HG02759 (cell line): ENCODE data around the gene SF3B6.
"Not testable (repeated sequence)": the region's sequence is repeated elsewhere in the genome, so short reads cannot be mapped to it uniquely, and the experiment has no call there.

ENCODE experiments used
- ATAC-seq: cut with Tn5 transposase; IDR thresholded peaks from one replicate; pipeline ENCODE4 v1.9.1; 2021; ENCODE audit warnings: mild to moderate bottlenecking, moderate library complexity; ENCODE audit not compliant: unreplicated experiment

The SF3B6 gene

GRCh38 chr2:24054366-24055010 is 21.6 kb downstream of the SF3B6 start:
- ATAC-seq, result no peak

GRCh38 chr2:24052951-24053350 is 23.2 kb downstream of the SF3B6 start:
- no peak for ATAC-seq

DNA sequence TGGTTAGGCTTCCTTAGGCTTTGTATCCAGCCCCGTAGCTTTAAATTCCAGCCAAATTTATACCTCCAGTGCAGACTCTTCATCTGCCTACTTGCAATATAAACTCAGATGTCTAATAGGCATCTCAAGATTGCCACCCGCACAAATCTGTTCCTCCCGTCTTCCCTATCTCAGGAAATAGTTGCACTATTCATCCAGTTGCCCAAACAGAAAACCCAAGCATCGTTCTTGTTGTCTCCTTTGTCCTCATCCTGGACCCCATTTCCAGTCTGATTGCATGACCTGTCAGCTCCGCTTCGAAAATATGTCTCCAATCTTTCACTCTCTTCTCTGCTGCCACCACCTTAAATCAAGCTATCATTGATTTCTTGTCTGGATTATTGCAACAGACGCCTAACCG is 24.3 kb downstream of the SF3B6 start:
- ATAC-seq, result no peak

DNA sequence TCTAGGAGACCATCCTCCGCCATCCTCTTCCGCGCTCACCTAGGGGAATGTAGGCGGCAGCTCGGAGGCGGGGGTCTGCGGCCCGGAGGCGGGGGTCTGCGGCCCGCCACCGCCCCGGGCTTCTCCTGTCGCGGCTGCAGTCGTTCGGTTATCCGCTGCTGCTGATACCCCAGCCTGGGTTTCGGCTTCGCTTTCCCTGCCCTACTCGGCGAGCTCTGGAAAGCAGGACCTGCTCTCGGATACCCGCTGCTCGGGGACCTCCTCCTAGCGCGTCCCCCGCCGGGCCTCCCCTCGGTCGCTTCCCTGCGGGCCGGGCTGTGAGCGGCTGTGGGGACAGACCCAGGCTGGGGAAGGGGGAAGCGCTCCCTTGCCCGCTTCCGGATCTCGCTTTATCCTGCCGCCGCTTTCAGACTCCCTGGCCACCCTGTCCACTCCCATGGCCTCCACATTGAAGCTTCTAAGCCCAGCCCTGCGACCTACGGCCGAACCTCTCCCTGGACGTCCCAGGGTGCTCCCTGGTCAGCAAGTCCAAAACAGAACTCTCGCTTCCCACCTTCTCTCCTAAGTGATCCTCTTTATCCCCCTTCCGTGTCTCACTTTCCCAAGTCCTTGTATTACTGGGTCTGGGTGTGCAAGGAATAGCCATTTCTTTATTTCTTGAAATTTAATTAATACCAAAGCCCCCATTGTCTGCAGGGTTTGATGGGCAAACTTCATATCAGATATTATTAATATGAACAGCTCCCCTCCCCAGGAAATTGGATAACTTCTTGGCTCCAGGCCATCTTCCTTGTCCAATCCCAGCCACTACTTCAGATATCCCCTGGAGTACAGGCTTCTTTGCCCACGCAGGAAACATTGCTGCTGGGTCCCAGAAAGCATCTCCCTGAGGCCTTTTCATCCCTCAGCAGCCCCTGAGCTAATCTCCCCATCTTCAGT is 25.8 kb downstream of the SF3B6 start:
- no peak for ATAC-seq

- no peak for ATAC-seq
Observed at GRCh38 chr2:24049485-24050021, 26.6 kb downstream of the SF3B6 start, which contains the start of gene FKBP1B. FKBP1B (plus strand) TSS chr2:24049741; CDS start chr2:24049850, 109 bp downstream.

GRCh38 chr2:24048769-24049484 is 27.2 kb downstream of the SF3B6 start:
- ATAC-seq, result no peak

GRCh38 chr2:24047703-24048033 is 28.5 kb downstream of the SF3B6 start:
- ATAC-seq, result peak; percentile 7

DNA sequence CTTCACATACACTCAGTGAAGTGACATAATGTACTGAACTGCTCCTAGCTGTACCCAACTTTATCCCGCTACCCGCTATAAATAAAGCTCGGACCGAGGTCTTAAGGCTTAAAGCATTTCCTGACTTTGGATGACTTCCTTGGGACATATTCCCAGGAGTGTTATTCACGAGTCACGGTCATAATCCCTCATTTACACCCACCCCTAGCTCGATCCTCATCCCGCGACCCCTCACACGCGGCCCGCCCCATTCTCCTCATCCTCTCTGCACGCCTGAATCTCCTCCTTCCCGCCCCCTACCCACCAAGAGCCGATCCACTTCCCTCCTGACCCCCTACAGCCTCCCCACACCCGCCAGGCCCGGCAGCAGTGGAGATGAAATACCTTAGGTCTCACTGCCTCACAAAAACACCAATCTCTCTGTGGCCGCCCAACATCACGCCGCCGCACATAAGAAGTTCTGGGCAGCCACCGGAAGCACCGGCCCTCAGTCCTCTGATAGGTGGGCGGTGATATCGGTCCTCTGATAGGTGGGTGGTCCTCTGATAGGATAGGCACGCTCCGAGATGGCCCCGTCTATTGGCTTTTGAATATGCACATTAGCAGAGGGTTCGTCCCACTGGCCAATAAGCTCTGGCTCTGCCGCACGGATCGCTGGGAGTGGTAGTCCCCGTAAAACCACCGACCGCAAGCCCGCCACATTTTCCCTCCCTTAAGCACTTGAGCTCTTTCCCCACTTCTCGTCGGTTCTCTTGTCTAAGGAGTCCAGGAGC is 29.0 kb downstream of the SF3B6 start, which contains the start of gene WDCP:
TSS of gene WDCP (minus strand) at position 462 of the 773 bp plus-strand sequence. CDS start 7,897 bp downstream, outside the sequence.
- ATAC-seq, result peak; percentile 99

GRCh38 chr2:24046599-24046929 is 29.6 kb downstream of the SF3B6 start:
- ATAC-seq, result no peak

GRCh38 chr2:24045511-24046508 is 30.3 kb downstream of the SF3B6 start:
- ATAC-seq, result no peak

DNA sequence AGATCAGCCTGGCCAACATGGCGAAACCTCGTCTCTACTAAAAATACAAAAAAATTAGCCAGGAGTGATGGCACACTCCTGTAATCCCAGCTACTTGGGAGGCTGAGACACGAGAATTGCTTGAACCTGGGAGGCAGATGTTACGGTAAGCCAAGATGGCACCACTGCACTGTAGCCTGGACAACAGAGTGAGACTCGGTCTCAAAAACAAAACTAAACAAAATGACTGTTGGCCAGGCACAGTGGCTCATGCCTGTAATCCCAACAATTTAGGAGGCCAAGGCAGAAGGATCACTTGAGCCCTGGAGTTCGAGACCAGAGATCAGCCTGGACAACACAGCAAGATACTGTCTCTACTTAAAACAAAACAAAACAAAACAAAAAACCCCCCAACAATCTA is 33.0 kb downstream of the SF3B6 start:
- not testable (repeated sequence) for ATAC-seq

DNA sequence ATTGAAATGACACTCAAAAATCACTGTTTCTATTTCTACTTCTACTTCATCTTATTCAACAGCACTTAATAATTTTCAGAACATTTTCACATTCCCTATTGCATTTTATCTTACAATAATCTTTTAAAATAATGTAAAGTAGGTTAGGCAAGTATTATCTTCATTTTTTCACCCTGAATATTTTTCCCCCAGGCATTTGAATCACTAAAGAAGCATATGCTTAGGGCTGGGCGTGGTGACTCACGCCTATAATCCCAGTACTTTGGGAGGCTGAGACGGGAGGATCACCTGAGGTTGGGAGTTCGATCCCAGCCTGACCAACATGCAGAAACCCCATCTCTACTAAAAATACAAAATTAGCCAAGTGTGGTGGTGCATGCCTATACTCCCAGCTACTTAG is 35.6 kb downstream of the SF3B6 start:
- ATAC-seq, result no peak

DNA sequence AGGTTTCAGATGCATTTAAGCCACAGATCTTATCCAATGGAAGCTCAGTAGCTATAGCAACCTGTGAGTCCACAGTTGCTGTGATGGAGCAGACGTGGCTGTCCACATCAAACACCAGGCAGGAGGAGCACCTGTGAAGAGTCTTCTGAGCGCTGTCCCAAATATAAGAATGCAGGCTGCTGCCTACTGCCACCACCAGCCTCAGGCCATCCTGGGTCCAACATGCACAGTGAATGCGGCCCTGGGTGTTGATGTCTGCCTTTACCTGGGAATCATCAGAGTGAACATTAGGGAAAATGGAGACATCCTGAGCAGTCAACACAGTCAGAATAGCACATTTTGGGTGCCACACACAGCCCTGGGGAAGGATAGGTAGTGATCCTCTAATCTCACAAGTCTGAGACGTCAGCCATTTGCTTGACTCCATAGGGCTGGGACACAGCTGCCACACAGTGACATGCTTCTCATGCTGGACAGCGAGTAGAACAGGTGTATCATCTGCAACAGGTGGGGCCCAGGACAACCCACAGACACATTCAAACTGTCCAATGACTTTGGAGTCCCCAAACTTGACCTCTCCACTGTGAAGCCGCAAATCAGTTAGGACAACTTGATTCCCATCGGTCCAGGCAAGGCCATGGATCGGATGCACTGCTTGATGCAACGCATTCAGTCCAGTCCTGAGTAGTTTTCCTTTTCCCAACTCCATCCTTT is 37.2 kb downstream of the SF3B6 start:
- no peak for ATAC-seq

- ATAC-seq, result no peak
Observed at GRCh38 chr2:24026233-24026632, 49.9 kb downstream of the SF3B6 start.

DNA sequence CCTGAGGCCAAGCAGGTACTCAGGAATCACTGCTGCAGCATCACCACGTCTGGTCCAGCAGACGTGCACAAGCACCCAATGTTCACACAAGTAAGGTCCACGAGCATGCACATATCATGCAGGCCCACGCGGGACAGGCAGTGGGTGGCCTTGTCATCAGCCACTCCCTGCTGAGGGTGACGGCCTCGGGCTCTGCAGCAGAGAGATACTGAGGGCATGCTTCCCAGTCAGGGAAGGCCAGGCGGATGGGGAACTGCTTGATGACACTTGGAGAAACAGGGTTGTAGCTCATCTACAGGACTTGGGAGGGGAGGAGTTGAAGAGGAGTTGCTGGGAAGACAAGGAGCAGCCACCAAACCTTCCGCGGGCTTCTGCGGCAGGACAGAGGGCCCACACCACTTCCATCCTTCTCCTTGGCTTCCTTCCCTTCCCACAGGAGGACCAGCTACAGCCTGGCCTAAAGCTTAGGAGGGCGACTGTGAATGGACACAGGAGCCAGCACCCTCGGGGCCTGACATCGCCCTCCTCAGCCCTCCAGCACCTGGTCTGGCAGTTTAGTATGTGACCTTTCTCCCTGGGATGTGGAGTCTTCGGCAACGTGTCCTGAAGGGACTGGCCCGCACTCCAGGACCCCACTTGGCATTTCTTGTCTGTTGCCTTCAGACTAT is 51.0 kb downstream of the SF3B6 start:
- no peak for ATAC-seq

- no peak for ATAC-seq
Observed at GRCh38 chr2:24024018-24024417, 52.1 kb downstream of the SF3B6 start.

GRCh38 chr2:24022975-24023575 is 53.1 kb downstream of the SF3B6 start:
- no peak for ATAC-seq
